SKM-1 (cell line): ENCODE data around the gene PLPP3.

Source experiments
- DNase-seq: peaks from one replicate; lab custom pipeline; 2025; ENCODE audit not compliant: unreplicated experiment; lab: John Stamatoyannopoulos, UW

Gene PLPP3

DNA sequence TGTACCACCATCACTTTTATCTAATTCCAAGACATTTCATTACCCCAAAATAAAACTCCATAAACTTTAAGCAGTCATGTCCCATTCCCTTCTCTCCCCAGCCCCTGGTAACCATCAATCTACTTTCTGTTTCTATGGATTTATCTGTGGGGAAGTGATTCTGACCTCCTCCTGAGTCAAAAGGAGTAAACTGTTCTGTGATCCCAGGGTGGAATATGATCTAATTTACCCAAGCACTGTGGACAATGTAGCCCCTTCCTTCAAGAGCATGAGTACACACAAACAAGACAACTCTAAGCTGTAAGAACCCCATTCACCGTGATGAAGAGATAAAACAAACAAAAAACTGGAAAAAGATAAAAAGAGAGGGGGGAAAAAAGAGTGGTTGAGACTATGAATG is 77.9 kb downstream of the PLPP3 start:
- DNase-seq, result no peak

DNA sequence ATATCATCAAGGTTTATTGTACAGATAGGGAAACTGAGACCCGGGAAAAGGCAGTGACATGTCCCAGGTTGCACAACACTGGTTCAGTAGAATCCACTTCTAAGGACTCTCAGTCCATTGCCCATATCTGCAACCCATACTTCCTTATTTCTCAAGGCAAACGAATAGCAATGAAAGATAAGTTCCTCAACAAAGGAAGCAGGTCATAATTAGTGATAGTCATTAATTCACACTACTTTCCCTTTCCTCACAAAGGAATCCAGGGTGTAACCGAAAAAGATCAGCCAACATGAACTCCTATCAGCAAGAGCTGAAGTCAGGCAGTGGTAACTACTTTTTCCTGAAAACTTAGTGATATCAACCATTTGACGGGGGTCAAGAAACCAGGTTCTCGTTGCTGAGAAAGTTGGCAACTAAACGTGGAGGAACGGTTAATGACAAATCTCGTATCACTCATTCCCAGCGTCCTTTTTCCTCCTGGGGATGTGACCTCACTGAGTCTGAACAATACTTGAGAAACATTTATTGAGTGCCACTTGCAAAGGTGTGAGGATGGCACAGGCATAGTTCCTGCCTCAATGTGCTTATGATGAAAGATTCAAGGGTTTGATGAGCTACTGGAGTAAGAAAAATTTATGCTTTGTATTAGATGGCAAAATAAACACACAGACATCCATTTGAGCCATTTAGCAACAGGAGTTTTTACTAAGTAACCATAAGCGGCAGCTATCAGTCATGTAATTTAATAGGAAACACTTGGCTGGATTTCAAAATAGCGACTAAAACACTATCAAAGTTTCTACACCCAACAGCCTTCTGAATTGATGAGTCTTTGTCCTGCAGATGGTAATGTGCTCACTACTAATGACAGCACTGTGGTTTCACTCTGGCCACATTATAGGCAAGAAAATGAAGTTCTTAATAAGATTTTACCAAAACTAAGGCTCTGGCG is 82.3 kb downstream of the PLPP3 start:
- no peak for DNase-seq

DNA sequence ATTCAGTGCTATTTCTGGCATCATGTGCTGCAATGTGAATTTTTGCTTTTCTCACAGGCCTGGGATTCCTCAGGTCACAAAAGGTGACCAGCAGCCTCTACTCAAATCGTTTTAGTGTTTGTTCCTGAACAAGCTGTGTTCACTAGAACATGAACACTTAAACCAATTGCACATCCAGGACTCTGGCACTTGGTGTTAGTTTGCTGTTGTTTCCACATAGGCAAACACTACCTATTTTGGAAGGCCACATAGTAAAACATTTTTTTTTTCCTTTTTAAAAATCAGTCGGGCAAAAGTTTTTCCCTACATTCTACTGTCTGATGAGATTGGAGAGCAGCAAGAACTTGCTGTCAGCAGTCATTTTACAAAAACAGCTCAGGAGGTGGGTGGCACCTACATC is 83.2 kb downstream of the PLPP3 start:
- no peak for DNase-seq

DNA sequence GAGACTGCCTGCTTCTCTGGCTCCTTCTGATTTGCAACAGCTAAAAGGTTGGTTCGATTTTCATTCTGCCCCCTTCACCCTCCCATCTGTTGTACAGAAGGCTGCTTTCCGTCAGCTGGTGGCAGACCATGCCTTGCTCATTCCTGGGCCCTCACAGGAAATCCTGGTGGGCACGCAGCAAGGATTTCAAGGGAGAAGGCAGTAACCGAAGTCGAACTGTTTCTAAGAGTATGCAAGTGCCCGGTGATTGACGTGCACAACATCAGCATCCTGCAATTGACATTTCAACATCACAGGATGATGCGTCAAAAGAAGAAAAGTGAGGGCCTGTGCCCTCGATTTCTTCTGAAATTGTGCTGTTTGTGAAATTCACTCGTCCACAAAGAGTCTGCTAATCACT is 83.8 kb downstream of the PLPP3 start:
- no peak for DNase-seq

DNA sequence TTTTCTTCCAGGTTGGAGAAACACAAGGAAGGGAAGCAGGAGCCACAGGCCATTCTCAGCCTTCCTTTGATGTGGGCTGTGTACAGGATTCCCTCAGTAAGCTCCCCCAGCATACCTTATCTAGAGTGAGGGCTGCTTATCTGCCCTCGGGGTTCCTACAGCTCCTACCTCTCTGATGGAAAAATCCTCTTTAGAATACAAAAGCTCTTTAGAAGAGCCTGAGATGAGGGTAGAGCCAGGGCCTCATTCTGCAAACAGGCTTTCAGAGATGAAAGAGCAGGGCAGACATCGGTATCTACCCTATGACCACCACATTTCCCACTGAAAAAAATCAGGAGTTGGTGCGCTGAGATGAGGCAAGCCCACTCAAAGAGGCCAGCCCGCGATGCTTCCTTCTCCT is 85.1 kb downstream of the PLPP3 start:
- DNase-seq, result no peak

DNA sequence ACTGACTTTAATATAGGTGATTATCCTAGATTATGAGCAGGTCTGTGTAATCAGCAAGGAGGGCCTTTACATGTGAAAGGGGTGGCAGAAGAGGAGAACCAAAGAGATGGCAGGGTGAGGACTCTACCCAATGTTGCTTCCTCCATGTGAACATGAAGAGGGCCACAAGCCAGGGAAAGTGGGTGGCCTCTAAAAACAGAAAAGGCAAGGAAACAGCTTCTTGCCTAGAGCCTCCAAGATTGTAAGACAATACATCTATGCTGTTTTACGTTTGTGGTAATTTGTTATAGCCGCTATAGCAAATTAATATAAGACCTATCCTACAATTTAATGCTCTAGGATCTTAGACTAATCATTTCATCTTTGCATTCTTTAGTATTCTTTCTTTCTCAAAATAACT is 85.5 kb downstream of the PLPP3 start:
- DNase-seq, result no peak

DNA sequence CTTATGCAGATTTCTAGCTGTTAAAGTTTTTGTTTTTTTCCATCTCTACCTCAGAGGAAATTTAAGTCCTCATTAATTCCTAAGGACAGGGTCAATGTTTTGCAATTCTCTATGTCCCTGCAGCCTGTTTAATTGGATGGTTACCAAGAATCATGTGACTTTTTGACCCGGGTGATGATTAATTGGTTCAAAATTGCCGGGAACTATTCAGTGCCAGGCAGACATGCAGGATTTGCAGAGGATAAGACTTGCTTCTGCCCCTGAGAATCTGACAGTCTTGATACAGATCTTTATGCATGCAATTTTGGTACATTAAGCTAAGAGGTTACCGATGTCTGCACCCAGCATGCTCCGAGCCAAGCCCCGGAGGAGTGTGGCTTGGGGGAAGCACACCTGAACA is 87.9 kb downstream of the PLPP3 start:
- DNase-seq, result no peak

DNA sequence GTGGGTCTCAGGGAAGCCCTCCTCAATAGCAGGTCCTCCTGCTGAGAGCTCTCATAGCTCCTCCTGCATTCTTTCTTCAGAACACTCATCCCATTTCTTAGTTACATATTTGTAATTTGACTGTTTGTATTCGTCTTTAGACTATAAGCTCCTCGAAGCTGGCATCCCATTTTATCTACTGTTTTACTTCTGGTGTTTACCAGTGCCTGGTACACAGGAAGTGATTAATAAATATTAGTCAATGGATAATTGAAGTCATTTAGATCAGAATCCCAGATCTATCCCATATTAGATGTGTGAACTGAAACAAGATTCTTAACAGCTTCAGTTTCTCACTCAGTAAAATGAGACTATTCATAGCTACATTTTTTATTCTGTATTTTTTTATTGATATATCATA is 88.7 kb downstream of the PLPP3 start:
- DNase-seq, result no peak

DNA sequence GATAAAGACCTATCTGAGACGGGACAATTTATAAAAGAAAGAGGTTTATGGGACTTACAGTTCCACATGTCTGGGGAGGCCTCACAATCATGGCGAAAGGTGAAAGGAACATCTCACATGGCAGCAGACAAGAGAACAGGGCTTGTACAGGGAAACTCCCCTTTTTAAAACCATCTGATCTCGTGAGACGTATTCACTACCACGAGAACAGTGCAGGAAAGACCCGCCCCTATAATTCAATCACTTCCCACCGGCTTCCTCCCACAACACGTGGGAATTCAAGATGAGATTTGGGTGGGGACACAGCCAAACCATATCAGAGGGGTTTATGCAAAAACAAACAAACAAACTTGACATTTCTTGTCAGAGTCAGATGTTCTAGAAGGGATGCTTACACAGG is 89.7 kb downstream of the PLPP3 start:
- no peak for DNase-seq

DNA sequence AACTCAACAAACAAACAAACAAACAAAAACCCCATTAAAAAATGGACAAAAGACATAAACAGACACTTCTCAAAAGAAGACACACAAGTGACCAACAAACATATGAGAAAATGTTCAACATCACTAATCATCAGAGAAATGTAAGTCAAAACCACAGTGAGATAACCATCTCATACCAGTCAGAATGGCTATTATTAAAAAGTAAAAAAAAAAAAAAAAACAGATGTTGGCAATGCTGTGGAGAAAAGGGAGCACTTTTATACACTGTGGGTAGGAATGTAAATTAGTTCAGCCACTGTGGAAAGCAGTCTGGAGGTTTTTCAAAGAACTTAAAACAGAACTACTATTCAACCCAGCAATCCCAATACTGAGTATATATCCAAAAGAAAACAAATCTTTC is 94.7 kb downstream of the PLPP3 start:
- DNase-seq, result no peak

DNA sequence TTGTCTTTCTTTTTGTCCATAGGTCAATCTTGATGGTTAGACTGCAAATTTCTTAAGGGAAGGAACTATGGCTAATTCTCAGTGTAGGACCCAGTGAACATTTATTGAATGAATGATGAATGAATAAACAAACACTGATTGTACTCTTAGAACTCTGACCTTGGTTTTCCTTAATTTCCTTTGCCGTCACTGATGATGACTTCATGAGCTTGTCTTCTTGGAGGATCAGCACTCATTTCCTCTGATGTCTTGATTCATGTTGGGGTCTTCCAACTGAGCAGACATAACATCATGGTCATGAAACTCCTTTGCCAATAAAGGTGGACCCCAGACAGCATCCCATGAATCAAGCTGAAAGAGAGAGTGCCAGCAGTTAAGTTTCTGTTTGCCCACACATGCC is 96.3 kb downstream of the PLPP3 start:
- no peak for DNase-seq

DNA sequence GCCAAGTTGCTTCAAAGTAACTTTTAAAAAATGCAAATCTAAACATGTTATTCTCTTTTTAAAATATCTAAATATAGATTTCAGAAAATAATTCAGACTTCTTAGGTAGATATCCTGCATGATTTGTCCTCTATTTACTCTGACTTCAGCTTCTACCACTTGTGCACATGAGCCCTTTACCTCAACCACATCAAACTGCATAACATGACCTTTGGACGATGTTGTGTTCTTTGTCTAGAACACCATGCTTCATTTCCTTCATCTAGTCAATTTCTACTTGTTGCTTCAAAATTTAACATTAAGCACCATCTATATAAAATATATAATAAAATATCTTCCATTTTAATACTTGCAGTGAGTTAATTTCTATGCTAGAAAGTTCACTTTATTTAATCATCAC is 96.9 kb downstream of the PLPP3 start:
- no peak for DNase-seq

DNA sequence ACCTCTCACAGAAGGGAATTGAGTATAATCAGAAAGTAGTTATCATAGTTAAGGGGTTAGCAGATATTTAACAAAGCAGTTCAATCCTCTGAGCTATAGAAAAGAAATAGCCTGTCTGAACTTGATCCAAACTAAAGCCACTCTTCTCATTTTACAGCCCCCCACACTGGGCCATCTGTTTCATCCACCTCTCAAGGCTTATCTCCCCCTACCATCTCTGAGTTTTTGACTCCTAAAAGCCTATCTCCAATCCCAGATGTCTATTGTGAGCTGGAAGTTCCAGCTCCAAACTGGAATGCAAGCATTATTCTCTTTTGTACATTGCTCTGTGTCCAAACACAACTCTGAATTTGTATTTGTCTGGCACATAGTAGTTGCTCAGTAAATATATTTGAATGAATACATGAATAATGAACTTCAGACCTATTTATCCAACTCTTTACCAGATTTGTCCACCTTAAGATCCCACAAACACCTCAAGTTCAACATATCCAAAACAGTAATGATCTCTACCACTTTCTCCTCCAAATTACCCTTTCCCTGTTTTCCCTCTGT is 98.1 kb downstream of the PLPP3 start:
- no peak for DNase-seq

DNA sequence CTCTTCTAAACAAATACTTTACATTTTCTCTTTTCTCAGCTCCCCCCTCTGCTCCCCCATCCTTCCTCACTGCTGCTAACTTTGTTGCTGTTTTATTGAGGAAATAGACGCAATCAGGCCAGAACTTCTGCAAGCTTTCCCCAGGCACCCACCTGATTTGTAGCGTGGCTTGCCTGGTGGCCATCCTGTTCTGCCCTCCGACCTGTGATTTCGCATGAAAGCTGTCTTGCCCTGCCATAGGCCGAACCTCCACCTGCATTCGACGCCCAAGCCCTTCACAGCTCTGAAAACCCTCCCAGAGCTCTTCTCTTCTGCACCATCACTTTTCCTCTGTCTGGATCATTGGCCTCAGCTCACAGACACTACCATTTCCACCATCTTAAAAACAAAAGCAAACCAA is 100.6 kb downstream of the PLPP3 start:
- no peak for DNase-seq

DNA sequence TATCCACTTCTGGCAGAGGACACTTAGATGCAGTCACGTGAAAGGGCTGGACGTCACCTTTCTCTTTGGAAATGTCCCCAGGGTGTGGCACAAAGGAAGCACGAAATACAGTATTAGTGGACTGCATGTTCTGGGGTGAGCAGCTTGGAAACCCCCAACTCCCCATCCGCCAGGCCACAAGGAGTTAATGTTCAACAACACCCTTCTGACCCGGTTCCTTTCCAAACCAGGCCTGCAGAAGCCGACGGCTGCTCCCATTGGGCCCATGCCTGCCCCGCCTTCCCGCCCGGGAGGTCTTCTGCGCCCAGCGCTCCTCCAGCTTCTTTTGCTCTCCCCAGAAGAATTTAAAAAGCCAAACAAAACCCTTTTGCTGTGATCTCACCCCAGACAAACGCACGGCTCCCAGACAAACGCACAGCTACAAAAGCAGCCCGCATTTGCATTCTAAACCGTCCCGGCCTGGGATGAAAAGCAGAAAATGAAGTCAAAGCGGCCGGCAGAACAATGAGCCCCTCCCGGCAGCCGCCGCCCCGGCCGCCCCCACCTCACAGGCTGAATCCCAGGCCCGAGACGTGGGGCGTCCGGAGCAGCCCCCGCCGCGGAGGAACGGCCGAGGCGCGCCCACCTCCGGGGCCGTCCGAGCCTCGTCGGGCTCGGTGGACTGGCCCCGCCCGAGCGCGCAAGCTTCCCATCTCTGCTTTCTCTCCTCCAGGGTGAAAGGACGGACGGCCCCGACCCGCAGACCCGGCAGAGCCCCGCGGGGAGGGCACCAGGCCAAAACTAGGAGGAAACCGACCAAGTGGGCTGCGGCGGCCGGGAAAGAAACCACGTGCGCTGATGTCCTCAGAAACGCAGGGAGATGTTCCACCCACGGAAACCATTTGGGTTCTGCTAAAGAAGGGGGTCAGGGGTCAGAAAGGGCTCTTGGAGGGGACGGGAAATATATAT is 101.9 kb downstream of the PLPP3 start:
- no peak for DNase-seq

DNA sequence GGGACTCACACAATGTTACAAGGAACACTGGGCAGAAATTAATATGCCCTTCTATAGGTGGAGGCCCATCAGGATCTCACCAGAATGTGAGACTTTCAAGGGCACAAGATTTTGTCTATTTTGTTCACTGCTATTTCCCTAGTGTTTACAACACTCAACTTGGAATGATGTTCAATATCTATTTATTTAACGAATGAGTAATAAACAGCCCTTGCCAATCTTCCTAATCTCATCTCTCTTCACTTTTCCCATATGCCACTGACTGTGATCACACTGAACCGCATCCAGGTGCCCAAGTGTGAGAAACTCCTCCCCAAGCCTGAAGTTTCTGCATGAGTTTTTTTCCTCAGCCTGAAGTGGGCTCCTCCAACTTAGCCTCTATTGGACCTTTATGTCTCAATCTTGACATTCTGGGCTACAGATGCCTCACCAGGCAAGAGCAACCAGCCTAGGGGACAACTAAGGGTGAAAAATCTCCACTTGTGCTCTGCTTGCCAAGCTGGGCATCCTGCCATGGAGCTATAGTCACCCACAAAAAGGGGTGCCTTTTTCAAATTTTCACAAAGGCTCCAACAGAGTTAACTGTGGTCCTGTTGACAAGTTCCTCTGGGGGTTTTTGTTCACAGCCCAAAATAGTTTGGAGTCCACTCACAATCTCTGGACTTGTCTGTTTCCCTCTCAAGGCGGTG is 105.6 kb downstream of the PLPP3 start:
- no peak for DNase-seq

DNA sequence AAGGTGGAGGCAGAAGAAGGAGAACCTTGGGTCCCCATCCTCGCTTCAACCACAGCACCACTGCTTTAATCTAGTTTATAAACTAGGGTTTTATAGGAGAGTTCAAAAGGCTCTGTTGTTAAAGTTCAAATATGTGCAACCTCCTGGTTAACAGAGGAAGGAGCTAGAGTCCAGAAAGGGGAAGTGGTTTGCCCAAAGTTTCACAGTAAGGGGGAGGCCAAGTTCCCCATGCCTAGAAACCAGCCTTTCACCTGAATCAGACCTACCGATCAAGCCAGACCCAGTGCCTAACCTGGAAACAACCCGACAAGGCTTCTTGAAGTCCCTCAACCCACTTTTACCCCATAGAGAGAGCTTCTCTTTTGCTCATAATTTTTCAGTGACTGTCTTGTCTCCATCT is 106.5 kb downstream of the PLPP3 start:
- peak; percentile 89 for DNase-seq

DNA sequence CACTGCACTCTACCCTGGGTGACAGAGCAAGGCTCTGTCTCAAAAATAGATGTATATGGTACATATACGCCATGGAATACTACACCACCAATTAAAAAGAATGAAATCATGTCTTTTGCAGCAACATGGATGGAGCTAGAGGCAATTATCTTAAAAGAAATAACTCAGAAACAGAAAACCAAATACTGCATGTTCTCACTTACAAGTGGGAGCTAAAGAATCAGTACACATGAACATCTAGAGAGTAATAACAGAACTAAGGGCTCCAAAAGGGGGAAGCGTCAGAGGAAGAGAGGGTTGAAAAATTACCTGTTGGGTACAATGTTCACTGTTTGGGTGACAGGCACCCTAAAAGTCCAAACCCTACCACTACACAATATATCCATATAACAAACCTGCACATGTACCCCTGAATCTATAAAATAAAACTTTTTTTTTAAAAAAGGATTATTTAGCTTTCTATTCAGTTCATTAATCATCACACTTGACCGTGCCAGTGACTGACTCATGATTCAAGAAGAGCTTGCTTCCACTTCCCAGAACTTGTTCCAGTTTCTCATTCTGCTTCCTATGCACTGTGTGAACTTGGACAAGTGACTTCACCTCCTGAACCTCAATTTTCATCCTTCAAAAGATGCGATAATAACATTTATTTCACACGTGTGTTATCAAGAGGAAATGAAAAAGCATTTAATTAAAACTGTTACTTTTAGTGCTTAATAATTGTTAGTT is 109.6 kb downstream of the PLPP3 start:
- no peak for DNase-seq

DNA sequence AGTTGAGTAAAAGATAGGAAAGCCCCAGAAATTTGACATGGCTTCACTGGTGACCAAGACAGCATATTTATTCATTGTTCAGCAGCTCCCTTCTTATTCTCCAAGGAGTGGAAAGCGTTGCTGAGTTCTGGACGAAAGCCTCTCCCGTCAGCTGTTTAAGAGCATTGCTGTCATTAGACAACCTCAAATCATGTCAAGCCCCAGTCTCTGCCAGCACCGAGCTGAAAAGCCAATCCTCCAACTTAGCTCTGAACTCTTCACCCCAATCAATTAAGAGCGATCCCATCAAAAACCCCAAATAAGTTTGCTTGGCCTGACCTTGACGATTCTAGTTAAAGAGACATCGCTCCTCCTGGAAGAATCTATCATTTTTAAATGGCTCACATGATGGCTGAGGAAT is 110.8 kb downstream of the PLPP3 start:
- DNase-seq, result no peak

DNA sequence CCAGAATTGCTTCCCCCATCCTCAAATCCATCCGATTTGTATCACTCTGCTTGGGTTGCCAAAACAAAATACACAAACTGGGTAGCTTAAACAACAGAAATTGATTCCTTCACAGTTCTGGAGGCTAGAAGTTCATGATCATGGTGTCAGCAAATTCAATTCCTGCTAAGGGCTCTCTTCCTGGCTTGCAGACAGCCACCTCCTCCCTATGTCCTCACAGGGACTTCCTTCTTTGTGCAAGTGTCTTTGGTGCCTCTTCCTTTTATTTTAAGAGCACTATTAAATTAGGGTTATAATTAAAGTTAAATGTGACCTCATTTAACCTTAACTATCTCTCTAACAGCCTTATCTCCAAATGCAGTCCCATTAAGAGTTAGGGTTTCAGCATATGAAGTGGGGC is 112.8 kb downstream of the PLPP3 start:
- DNase-seq, result no peak
